Glutamatergic neuron (in vitro differentiated cells): ENCODE measurements around the gene GOLGA8M. TPM values are rescaled to one million over a fixed set of nuclear protein-coding genes. Genes with fewer than 3 reads are reported as not detected.
"Not testable (repeated sequence)": the region's sequence is repeated elsewhere in the genome, so short reads cannot be mapped to it uniquely, and the experiment has no call there.

Experiments
- DNase-seq: peaks from one replicate; pipeline ENCODE4 v3.0.0; 2022
- H3K27ac Mint-ChIP-seq: one replicate; pipeline ENCODE4 v1.8.0; 2020; ENCODE audit warnings: mild to moderate bottlenecking, mixed read lengths, inconsistent platforms; ENCODE audit not compliant: unreplicated experiment
- H3K27me3 Mint-ChIP-seq: one replicate; pipeline ENCODE4 v1.8.0; 2020; ENCODE audit warnings: mild to moderate bottlenecking, moderate library complexity, mixed read lengths, inconsistent platforms; ENCODE audit not compliant: unreplicated experiment
- H3K36me3 Mint-ChIP-seq: one replicate; pipeline ENCODE4 v1.8.0; 2020; ENCODE audit warnings: mild to moderate bottlenecking, mixed read lengths, inconsistent platforms; ENCODE audit not compliant: unreplicated experiment
- H3K4me1 Mint-ChIP-seq: one replicate; pipeline ENCODE4 v1.8.0; 2020; ENCODE audit warnings: mild to moderate bottlenecking, low read depth, mixed read lengths, inconsistent platforms; ENCODE audit not compliant: unreplicated experiment
- H3K4me3 Mint-ChIP-seq: one replicate; pipeline ENCODE4 v1.8.0; 2020; ENCODE audit warnings: mild to moderate bottlenecking, mixed read lengths, inconsistent platforms; ENCODE audit not compliant: unreplicated experiment
- H3K9me3 Mint-ChIP-seq: one replicate; pipeline ENCODE4 v1.8.0; 2020; ENCODE audit warnings: mild to moderate bottlenecking, moderate library complexity, mixed read lengths, inconsistent platforms; ENCODE audit not compliant: unreplicated experiment
- CTCF ChIP-seq: fragments of 200-600 bp; sonication (generic); IDR thresholded peaks from one replicate; pipeline ENCODE4 v1.5.0; 2021; ENCODE audit not compliant: partially characterized antibody, unreplicated experiment
- long read RNA-seq: library from polyadenylated mRNA; unstranded; transcript quantifications from one replicate; pipeline ENCODE4 v2.0.0, GENCODE V29; 2020; ENCODE audit not compliant: unreplicated experiment
- total RNA-seq: library from RNA; stranded (reverse); fragmentation: NEBNext Ultra II Directional; extraction: Animal tissue kit (Norgen Biotek cat#: 25700); gene quantifications from one replicate; pipeline ENCODE4 v1.2.1, GENCODE V29; 2021; ENCODE audit not compliant: unreplicated experiment

The GOLGA8M gene
- total RNA-seq, result not detected
- long read RNA-seq, result 0 reads

GRCh38 chr15:28712270-28712669, at the start of gene GOLGA8M:
TSS of gene GOLGA8M (minus strand) at chr15:28712421. CDS start at chr15:28712323, 98 bp downstream.
- not testable (repeated sequence) for H3K27me3 Mint-ChIP-seq, H3K36me3 Mint-ChIP-seq, DNase-seq, H3K4me1 Mint-ChIP-seq, H3K27ac Mint-ChIP-seq, H3K9me3 Mint-ChIP-seq, H3K4me3 Mint-ChIP-seq

GRCh38 chr15:28742890-28743289, 30.7 kb upstream of the GOLGA8M start:
- not testable (repeated sequence) for H3K9me3 Mint-ChIP-seq, H3K4me3 Mint-ChIP-seq, H3K36me3 Mint-ChIP-seq, H3K27ac Mint-ChIP-seq, DNase-seq, H3K4me1 Mint-ChIP-seq, H3K27me3 Mint-ChIP-seq

- not testable (repeated sequence) for H3K27me3 Mint-ChIP-seq, H3K4me1 Mint-ChIP-seq, H3K27ac Mint-ChIP-seq, H3K9me3 Mint-ChIP-seq, DNase-seq, H3K4me3 Mint-ChIP-seq, H3K36me3 Mint-ChIP-seq
Measured at GRCh38 chr15:28738590-28739292, 26.5 kb upstream of the GOLGA8M start.

GRCh38 chr15:28738200-28738561, 26.0 kb upstream of the GOLGA8M start:
- not testable (repeated sequence) for DNase-seq, H3K9me3 Mint-ChIP-seq, H3K4me3 Mint-ChIP-seq, H3K36me3 Mint-ChIP-seq, H3K4me1 Mint-ChIP-seq, H3K27ac Mint-ChIP-seq, H3K27me3 Mint-ChIP-seq

- DNase-seq, result peak; percentile 31
- not testable (repeated sequence) for H3K9me3 Mint-ChIP-seq, H3K36me3 Mint-ChIP-seq, H3K27ac Mint-ChIP-seq, H3K27me3 Mint-ChIP-seq, H3K4me3 Mint-ChIP-seq, H3K4me1 Mint-ChIP-seq
Measured at GRCh38 chr15:28737521-28738199, 25.4 kb upstream of the GOLGA8M start.

- not testable (repeated sequence) for H3K4me3 Mint-ChIP-seq, DNase-seq, H3K4me1 Mint-ChIP-seq, H3K27me3 Mint-ChIP-seq, H3K27ac Mint-ChIP-seq, H3K36me3 Mint-ChIP-seq, H3K9me3 Mint-ChIP-seq
Measured at GRCh38 chr15:28728061-28728460, 15.8 kb upstream of the GOLGA8M start.

GRCh38 chr15:28727026-28727425, 14.8 kb upstream of the GOLGA8M start:
- not testable (repeated sequence) for H3K27me3 Mint-ChIP-seq, H3K9me3 Mint-ChIP-seq, H3K27ac Mint-ChIP-seq, DNase-seq, H3K4me3 Mint-ChIP-seq, H3K36me3 Mint-ChIP-seq, H3K4me1 Mint-ChIP-seq

- TF ChIP-seq CTCF, result no peak
- H3K4me3 Mint-ChIP-seq, result no peak overlapping the region
- peaks cover 2% of the 10 kb centered on the region for H3K4me1 Mint-ChIP-seq
- H3K36me3 Mint-ChIP-seq, result no peaks in the 10 kb centered on the region
- H3K27me3 Mint-ChIP-seq, result no peaks in the 10 kb centered on the region
- H3K9me3 Mint-ChIP-seq, result no peaks in the 10 kb centered on the region
- no peak for DNase-seq
- no peak overlapping the region for H3K27ac Mint-ChIP-seq
Measured at GRCh38 chr15:28726102-28726501, 13.9 kb upstream of the GOLGA8M start.
